Activated naive CD8-positive, alpha-beta T cell (primary cell): ENCODE results near the gene TBC1D5.
"Not testable (repeated sequence)": the region's sequence is repeated elsewhere in the genome, so short reads cannot be mapped to it uniquely, and the experiment has no call there.

Experiments used
- H3K27ac Mint-ChIP-seq: one replicate; pipeline ENCODE4 v1.8.0; 2021; ENCODE audit warnings: mixed read lengths
- H3K27me3 Mint-ChIP-seq: one replicate; pipeline ENCODE4 v1.8.0; 2021; ENCODE audit warnings: mixed read lengths
- H3K36me3 Mint-ChIP-seq: one replicate; pipeline ENCODE4 v1.8.0; 2021; ENCODE audit warnings: mixed read lengths
- H3K4me1 Mint-ChIP-seq: one replicate; pipeline ENCODE4 v1.8.0; 2021; ENCODE audit warnings: low read depth, mixed read lengths
- H3K4me3 Mint-ChIP-seq: one replicate; pipeline ENCODE4 v1.8.0; 2021; ENCODE audit warnings: mild to moderate bottlenecking, mixed read lengths
- H3K9me3 Mint-ChIP-seq: one replicate; pipeline ENCODE4 v1.8.0; 2021; ENCODE audit warnings: low read depth, mixed read lengths

Gene TBC1D5

DNA sequence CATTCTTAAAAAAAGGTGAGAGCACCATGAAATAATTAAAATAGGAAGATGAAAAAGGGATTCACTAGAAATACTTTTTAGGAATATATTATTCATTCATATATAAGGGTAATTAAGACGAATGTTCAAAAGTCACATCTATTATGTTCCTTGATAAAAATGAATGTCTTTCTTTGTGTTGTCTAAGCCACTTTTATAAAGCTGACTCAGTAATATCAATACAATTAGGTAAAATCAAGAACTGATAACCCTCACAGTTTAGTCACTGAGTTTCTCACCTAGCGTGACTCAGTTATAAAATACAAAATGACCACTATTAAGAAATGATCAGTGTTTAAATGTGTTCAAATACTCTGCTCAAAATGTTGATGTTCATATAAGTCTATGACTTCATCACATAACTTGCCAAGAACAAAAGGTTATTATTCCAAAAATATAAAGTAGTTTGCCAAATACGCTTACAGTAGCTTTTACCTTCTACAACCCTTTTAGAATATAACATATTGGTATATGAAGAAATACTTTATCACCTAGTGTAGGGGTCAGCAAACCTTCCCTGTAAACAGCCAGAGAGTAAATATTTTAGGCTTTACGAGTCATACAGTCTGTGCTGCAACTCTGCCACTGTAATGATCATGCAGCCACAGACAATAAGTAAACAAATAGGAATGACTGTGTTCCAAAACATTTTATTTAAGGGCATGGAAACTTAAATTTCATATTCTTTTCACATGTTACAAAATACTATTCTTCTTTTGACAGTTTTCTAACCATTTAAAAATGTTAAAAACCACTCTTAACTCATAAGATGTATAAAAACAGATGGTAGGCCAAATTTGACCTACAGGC lies 369.8 kb downstream of the TBC1D5 start:
- Mint-ChIP-seq H3K36me3 (peaks cover 17% of the 10 kb centered on the region), H3K9me3 (no peaks in the 10 kb centered on the region), H3K4me1 (no peaks in the 10 kb centered on the region), H3K27me3 (no peaks in the 10 kb centered on the region), H3K27ac (no peak overlapping the region), H3K4me3 (no peak overlapping the region)

DNA sequence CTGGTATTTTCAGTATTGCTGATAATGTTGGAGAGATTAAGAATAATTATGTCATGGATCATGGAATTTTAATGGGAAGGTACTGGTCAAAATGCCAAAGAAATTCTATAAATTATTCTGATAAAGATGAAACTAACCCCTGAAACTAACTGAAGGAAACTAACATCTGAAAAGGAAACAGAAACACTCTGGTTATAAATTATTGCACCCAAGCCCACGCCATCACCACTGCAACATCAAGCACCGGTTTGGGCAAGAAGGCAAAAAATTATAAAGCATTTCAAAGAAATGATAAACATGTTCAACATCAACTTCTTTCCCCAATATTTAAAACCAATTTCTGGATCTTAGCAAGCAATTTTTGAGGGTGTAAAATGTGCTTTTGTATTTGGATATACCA lies 372.5 kb downstream of the TBC1D5 start:
- Mint-ChIP-seq H3K27me3 (no peaks in the 10 kb centered on the region), H3K9me3 (no peaks in the 10 kb centered on the region)

DNA sequence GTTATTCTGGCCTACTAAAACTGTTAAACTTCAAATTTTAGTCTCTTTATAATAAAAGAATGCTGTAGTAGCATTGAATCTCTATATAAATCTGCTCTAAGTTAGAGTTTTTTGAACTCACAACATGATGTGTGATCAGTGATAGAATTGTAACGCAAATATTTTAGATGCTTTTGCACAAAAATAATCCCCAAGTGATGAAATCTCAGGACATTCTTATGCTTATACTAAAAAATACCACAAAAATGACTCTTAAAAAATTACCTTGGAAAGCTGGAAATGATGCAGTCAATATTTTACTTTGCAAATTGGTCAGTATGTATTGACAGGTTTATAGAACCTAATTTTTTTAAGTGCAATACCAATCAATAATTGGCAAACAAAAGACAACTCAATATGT lies 375.3 kb downstream of the TBC1D5 start:
- Mint-ChIP-seq H3K36me3 (peaks cover 14% of the 10 kb centered on the region), H3K27me3 (no peaks in the 10 kb centered on the region), H3K4me1 (no peaks in the 10 kb centered on the region), H3K9me3 (no peaks in the 10 kb centered on the region), H3K4me3 (no peak overlapping the region), H3K27ac (no peak overlapping the region)

More for the DNA sequence above, 372.5 kb downstream of the TBC1D5 start:
- Mint-ChIP-seq H3K36me3 (peaks cover 16% of the 10 kb centered on the region), H3K4me1 (no peaks in the 10 kb centered on the region), H3K4me3 (no peak overlapping the region), H3K27ac (no peak overlapping the region)

DNA sequence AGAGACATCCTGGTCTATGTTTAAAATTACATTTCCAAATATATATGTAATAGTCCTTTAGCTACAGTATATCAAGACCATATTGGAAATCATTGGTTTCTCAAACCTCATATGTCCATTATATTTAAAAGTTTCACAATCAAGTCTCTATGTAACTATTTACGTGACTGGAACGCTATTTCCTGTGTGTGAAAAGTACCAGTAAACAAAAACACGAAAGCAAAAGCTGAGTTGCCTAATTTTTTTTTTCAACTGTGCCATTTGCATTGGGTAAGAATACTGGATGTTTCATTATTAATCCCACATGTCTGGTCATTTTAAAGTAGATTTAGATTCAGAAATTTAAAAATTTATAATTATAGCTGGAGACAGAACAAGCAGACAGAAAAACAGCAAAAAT lies 381.4 kb downstream of the TBC1D5 start:
- Mint-ChIP-seq H3K4me3 (no peak overlapping the region), H3K27me3 (no peaks in the 10 kb centered on the region), H3K36me3 (peaks cover 13% of the 10 kb centered on the region), H3K4me1 (no peaks in the 10 kb centered on the region), H3K9me3 (no peaks in the 10 kb centered on the region), H3K27ac (no peak overlapping the region)

DNA sequence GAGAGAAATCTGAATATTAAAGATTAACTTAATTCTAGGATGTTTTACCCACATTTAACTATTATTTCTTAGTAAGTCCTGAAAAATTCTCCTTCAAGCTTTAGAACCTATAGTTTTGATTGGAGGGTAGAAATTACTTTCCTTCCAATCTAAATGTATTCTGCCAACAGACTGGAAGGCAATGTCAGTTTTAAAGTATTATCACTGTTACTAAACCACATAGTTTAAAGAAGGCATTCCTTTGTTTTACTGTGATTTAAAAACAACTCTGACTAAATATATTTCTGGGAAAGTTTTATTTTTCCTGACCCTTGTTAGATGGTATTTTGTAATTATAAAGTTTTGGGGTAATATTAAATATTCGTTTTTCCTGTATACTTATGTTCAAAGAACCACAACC lies 382.5 kb downstream of the TBC1D5 start:
- Mint-ChIP-seq H3K27ac (no peak overlapping the region), H3K36me3 (peaks cover 15% of the 10 kb centered on the region), H3K27me3 (no peaks in the 10 kb centered on the region), H3K9me3 (no peaks in the 10 kb centered on the region), H3K4me3 (no peak overlapping the region), H3K4me1 (no peaks in the 10 kb centered on the region)

DNA sequence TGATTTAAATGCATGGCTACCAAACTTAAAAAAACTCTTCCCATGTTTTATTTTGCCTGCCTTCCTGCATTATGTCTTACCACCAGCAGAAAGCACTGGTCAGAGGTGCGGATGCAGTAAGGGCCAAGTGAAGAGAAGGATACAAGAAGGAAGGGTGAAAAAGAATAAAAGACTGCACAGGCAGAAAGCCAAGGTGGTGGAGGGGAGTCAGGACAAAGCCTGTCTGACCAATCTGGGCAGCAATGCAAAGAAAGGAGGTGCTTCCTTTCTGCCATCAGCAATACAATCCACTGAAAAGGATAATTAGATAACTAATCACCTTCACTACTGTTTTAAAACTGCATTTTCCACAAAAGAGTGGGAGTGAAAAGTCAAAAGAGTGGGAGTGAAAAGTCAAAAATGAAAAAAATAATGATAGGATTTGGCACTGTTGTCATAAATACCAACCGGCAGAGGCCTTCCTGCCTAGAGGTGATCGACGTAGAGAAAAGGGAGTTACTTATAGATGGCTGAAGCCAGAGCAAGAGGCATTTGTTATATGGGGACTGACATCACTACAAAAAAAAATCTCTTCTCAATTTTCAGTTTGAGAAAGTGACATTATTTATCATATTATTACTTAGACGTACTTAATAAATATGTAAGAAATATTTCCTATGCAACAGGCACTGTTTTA lies 385.3 kb downstream of the TBC1D5 start:
- H3K9me3 Mint-ChIP-seq, result no peaks in the 10 kb centered on the region
- no peak overlapping the region for H3K27ac Mint-ChIP-seq
- no peak overlapping the region for H3K4me3 Mint-ChIP-seq
- H3K27me3 Mint-ChIP-seq, result no peaks in the 10 kb centered on the region
- peaks cover 21% of the 10 kb centered on the region for H3K36me3 Mint-ChIP-seq
- no peaks in the 10 kb centered on the region for H3K4me1 Mint-ChIP-seq

DNA sequence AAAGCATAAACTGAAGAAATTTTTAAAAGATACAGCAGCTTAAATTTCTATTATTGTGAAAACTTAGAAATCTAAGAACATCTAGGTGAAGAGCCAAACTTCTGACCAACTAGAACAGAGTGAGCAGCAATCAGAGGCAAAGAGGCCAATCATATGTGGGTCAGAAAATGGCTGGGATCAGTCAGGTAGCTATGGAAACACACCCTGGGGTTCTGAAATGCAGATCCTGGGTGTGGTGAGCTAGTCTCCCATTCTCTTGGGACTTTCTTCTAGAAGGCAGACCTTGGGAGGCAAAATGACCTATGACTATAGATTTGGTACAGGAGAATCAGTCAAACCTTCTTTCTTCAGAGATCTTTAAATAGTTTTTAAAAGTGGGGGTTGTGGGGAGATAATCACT lies 385.8 kb downstream of the TBC1D5 start:
- Mint-ChIP-seq H3K27me3 (no peaks in the 10 kb centered on the region), H3K27ac (no peak overlapping the region), H3K4me3 (no peak overlapping the region), H3K36me3 (peaks cover 23% of the 10 kb centered on the region), H3K4me1 (peaks cover 3% of the 10 kb centered on the region), H3K9me3 (no peaks in the 10 kb centered on the region)

DNA sequence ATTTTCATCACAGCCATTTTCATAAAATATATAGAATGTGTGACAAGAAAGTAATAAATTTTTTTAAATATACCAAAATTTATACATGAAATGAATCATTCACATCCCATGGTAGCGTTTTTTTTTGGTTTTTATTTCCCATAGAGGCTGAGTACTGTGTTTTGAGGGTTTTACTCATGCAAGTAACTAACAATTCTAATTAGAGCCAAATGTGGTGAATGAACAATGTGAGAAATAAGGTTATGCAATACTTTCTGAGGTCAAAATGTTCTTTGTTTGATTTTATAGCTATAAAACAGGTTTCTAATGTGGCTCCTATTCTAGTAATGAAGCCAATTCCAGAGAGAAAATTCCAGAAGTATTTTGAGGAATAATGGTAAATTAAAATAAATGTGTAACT lies 386.8 kb downstream of the TBC1D5 start:
- Mint-ChIP-seq H3K4me3 (no peak overlapping the region), H3K27me3 (no peaks in the 10 kb centered on the region), H3K27ac (no peak overlapping the region), H3K36me3 (peaks cover 26% of the 10 kb centered on the region), H3K9me3 (no peaks in the 10 kb centered on the region), H3K4me1 (peaks cover 3% of the 10 kb centered on the region)

DNA sequence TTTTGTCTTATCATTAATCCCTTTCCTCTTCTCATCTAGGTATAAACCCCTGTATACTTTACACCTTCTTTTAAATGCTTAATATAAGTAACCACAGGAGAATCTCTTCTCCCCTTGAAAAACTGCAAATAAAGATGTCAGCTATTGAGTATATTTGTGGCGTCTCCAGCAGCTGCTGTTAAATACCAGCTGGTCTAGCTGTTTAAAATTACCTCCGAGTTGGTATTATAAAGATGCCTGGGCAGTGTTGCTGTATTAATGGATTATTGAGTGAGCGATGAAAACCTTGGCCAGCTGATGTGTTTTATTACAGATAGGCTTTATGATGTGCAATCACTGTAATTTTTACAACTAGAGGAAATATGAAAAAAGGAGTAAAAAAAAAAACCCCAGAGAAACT lies 388.1 kb downstream of the TBC1D5 start:
- H3K27ac Mint-ChIP-seq, result no peak overlapping the region
- H3K9me3 Mint-ChIP-seq, result no peaks in the 10 kb centered on the region
- peaks cover 7% of the 10 kb centered on the region for H3K4me1 Mint-ChIP-seq
- no peaks in the 10 kb centered on the region for H3K27me3 Mint-ChIP-seq
- no peak overlapping the region for H3K4me3 Mint-ChIP-seq
- H3K36me3 Mint-ChIP-seq, result peaks cover 28% of the 10 kb centered on the region

DNA sequence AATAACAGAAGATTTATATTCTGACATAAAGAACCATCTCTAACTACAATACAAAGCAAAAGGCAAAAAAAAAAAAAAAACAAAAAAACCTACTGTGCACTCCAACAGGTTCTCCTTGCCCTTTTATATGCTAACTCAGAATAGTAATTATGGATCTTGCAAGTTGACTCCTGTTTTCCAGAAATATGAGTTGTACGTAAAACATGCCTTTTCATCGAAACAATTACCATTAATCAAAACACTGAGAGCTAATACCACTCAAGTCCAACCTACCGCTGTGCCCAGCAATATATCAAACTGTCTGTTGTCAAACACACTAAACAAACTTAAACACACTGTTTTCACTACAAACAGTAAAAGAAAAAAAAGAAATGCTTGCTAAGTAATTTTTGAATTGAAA lies 389.8 kb downstream of the TBC1D5 start:
- Mint-ChIP-seq H3K27me3 (no peaks in the 10 kb centered on the region), H3K27ac (no peak overlapping the region), H3K4me1 (peaks cover 9% of the 10 kb centered on the region), H3K4me3 (no peak overlapping the region), H3K9me3 (no peaks in the 10 kb centered on the region), H3K36me3 (peaks cover 30% of the 10 kb centered on the region)

DNA sequence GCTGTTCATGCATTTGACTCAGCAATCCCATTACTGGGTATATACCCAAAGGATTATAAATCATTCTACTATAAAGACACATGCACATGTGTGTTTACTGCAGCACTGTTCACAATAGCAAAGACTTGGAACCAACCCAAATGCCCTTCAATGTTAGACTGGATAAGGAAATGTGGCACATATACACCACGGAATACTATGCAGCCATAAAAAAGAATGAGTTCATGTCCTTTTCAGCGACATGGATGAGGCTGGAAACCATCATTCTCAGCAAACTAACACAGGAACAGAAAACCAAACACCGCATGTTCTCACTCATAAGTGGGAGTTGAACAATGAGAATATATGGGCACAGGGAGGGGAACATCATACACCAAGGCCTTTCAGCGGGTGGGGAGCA lies 391.2 kb downstream of the TBC1D5 start:
- H3K36me3 Mint-ChIP-seq, result peaks cover 24% of the 10 kb centered on the region
- not testable (repeated sequence) for H3K4me1 Mint-ChIP-seq, H3K27ac Mint-ChIP-seq, H3K4me3 Mint-ChIP-seq, H3K9me3 Mint-ChIP-seq, H3K27me3 Mint-ChIP-seq

DNA sequence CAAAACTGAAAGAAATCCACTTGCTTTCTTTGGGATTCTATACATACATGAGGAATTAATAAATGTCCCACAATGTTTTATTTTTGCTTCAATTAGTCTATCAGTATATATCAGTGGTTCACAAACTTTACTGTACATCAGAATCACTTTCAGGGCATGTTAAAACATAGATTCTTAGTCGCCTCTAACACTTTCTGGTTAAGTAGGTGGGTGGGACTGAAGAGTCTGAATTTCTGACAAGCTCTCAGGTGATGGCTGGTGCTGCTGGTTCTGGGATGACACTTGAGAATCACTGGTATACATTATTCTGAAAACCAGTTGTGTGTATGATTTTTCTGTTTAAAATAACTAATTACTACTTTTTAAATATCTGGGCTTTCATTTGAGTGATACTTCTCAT lies 393.3 kb downstream of the TBC1D5 start:
- H3K4me3 Mint-ChIP-seq, result no peak overlapping the region
- no peaks in the 10 kb centered on the region for H3K27me3 Mint-ChIP-seq
- H3K9me3 Mint-ChIP-seq, result no peaks in the 10 kb centered on the region
- H3K36me3 Mint-ChIP-seq, result peaks cover 12% of the 10 kb centered on the region
- no peak overlapping the region for H3K27ac Mint-ChIP-seq
- H3K4me1 Mint-ChIP-seq, result peaks cover 9% of the 10 kb centered on the region

DNA sequence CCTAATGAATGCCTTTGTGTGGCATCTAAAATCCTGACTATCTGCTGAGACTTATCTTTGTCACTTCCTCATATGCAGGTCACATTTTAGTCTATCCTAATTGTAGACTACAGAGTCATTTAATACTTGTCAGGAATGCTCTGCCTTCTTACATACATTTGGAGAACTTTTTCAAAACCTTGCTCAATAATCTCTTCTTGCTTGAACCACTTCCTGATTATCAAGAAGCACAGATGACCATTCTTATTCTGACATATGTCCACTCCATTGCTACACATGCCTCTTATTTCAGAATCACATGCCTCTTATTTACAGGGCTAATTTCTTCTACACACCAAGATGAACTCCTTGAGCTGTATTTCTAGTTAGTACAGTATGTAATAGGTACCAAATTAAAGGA lies 400.3 kb downstream of the TBC1D5 start:
- no peak overlapping the region for H3K27ac Mint-ChIP-seq
- no peaks in the 10 kb centered on the region for H3K4me1 Mint-ChIP-seq
- peaks cover 9% of the 10 kb centered on the region for H3K36me3 Mint-ChIP-seq
- no peaks in the 10 kb centered on the region for H3K9me3 Mint-ChIP-seq
- H3K27me3 Mint-ChIP-seq, result no peaks in the 10 kb centered on the region
- no peak overlapping the region for H3K4me3 Mint-ChIP-seq

DNA sequence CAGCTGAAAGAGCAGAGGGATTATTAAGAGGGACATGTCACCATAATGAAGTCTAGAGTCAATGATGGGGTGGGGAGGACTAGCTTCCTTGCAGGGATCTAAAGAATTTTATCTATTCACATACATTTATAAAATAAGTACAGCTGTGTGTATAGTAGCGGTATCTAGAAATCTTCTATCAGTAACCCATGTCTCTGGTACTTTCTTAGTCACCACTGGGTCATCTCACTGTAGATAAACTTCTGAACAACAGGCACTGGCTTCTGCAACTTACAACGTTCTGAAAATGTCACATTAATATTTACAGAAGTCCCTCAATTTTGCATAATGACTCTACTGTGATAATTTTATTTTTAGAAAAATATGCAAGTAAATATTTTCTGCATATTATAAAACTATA lies 401.7 kb downstream of the TBC1D5 start:
- H3K4me1 Mint-ChIP-seq, result peaks cover 4% of the 10 kb centered on the region
- no peaks in the 10 kb centered on the region for H3K27me3 Mint-ChIP-seq
- no peak overlapping the region for H3K4me3 Mint-ChIP-seq
- H3K36me3 Mint-ChIP-seq, result peaks cover 11% of the 10 kb centered on the region
- H3K27ac Mint-ChIP-seq, result no peak overlapping the region
- H3K9me3 Mint-ChIP-seq, result no peaks in the 10 kb centered on the region

DNA sequence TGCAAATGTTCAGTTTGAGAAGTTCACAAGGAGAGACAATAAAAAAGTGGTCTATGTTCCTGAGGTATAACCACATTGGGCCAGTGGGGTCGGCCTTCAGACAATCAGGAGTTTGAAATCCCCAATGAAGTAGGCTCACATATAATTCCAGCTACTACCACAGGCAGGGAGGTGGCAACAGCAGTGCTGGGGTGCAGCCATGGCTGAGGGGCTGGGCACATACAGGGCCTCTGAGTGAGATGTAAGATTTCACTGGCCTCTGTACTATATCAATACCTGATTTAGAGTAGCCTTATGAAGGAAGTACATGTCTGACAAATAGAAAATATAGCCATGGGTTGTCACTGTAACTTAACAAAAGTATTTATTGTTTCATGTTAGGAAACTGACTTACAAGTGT lies 402.2 kb downstream of the TBC1D5 start:
- peaks cover 4% of the 10 kb centered on the region for H3K4me1 Mint-ChIP-seq

More for the DNA sequence above, 402.2 kb downstream of the TBC1D5 start:
- Mint-ChIP-seq H3K4me3 (no peak overlapping the region), H3K27me3 (no peaks in the 10 kb centered on the region), H3K36me3 (peaks cover 11% of the 10 kb centered on the region), H3K27ac (no peak overlapping the region), H3K9me3 (no peaks in the 10 kb centered on the region)
